ENCODE data around the gene ASAP3.

DNA sequence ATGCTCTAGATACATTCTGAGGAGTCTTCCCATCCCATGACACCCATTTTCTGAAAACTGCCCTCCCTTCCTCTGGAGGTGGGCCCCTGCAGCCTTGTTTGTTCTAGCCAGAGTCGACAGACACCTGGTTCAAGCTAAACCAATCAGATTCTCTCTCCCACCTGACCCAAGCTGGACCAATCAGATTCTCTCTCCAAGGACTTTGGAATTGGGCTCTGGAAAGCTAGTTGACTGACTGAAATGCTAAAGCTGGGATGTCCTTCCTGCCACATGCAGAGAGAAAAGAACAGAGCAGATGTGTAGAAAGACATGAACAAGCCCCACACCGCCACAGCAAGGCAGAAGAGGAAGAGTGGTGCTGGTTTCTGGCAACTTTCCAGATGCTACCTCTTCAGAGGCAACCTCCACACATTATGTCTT, 24.6 kb downstream of the ASAP3 start:
- TF ChIP-seq, protein P1, sequence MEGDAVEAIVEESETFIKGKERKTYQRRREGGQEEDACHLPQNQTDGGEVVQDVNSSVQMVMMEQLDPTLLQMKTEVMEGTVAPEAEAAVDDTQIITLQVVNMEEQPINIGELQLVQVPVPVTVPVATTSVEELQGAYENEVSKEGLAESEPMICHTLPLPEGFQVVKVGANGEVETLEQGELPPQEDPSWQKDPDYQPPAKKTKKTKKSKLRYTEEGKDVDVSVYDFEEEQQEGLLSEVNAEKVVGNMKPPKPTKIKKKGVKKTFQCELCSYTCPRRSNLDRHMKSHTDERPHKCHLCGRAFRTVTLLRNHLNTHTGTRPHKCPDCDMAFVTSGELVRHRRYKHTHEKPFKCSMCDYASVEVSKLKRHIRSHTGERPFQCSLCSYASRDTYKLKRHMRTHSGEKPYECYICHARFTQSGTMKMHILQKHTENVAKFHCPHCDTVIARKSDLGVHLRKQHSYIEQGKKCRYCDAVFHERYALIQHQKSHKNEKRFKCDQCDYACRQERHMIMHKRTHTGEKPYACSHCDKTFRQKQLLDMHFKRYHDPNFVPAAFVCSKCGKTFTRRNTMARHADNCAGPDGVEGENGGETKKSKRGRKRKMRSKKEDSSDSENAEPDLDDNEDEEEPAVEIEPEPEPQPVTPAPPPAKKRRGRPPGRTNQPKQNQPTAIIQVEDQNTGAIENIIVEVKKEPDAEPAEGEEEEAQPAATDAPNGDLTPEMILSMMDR (IDR thresholded peaks at IDR 0.05; ENCODE audit: low read depth, low read length, poor library complexity, severe bottlenecking), result no peak
- no peak for TF ChIP-seq EZH2phosphoT487 (IDR thresholded peaks at IDR 0.05; ENCODE audit: borderline replicate concordance, low read length)
